B cell (primary cell): ENCODE results near the gene PHACTR2.

ENCODE experiments used
- EZH2 ChIP-seq: IDR thresholded peaks from 2 replicates; pipeline ENCODE4 v1.6.1; 2012; ENCODE audit warnings: borderline replicate concordance, low read depth, mild to moderate bottlenecking, moderate library complexity, low read length; ENCODE audit not compliant: insufficient read depth, poor library complexity, severe bottlenecking
- TF ChIP-seq, protein P1 (sequence below): fragments of 200-600 bp; IDR thresholded peaks from one replicate; pipeline ENCODE4 v1.8.0; 2022; ENCODE audit warnings: antibody characterized with exemption, mild to moderate bottlenecking

DNA sequence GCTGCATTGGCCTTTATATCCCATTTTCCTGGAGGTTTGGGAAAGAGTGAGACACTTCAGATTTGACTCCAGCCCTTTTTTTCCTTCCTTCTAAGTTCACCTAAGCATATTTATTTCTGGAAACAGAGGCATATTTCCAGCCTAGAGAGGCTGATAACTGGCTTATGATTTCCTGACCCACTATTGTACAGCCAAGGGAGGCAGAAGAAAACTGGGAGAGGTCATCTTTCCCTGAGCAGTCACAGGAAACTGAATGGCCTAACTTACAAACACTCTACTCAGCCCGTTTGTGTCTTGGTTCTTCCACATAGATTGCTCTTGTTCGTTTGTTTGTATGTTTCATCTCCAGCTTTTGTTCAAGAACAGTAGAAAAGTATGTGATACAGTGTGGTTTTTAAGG, 101.2 kb downstream of the PHACTR2 start:
- TF ChIP-seq, protein P1, sequence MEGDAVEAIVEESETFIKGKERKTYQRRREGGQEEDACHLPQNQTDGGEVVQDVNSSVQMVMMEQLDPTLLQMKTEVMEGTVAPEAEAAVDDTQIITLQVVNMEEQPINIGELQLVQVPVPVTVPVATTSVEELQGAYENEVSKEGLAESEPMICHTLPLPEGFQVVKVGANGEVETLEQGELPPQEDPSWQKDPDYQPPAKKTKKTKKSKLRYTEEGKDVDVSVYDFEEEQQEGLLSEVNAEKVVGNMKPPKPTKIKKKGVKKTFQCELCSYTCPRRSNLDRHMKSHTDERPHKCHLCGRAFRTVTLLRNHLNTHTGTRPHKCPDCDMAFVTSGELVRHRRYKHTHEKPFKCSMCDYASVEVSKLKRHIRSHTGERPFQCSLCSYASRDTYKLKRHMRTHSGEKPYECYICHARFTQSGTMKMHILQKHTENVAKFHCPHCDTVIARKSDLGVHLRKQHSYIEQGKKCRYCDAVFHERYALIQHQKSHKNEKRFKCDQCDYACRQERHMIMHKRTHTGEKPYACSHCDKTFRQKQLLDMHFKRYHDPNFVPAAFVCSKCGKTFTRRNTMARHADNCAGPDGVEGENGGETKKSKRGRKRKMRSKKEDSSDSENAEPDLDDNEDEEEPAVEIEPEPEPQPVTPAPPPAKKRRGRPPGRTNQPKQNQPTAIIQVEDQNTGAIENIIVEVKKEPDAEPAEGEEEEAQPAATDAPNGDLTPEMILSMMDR, result no peak
- no peak for TF ChIP-seq EZH2
